K562 (cell line): ENCODE measurements around the gene KCNQ5.

Experiments
- ATF7 ChIP-seq: fragments of 450-650 bp; IDR thresholded peaks from 2 replicates; pipeline ENCODE4 v1.7.1; 2014; ENCODE audit warnings: mild to moderate bottlenecking, moderate library complexity
- BHLHE40 ChIP-seq: IDR thresholded peaks from 2 replicates; pipeline ENCODE4 v1.6.1; 2011; ENCODE audit warnings: low read length, improper control_type of control experiment
- BRCA1 ChIP-seq, 2 experiments: fragments of 450-650 bp in 1 of 2; sonication (generic) in 1 of 2; formaldehyde crosslinking in 1 of 2; IDR thresholded peaks; 2 replicates each; pipeline versions ENCODE4 v1.5.0 to v1.6.1; 2017 to 2020; ENCODE audit warnings: mild to moderate bottlenecking in 1 of 2, missing genetic modification reagents in 1 of 2
- EHMT2 ChIP-seq: fragments of 450-650 bp; IDR thresholded peaks from 2 replicates; pipeline ENCODE4 v1.6.1; 2018; ENCODE audit warnings: antibody characterized with exemption
- HDAC2 ChIP-seq: fragments of 450-650 bp; IDR thresholded peaks from 2 replicates; pipeline ENCODE4 v1.6.1; 2016; ENCODE audit warnings: mild to moderate bottlenecking
- JUN ChIP-seq, 2 experiments: sonication (generic) in 1 of 2; formaldehyde crosslinking in 1 of 2; IDR thresholded peaks; 2 replicates each; pipeline versions ENCODE4 v1.6.1 to v1.8.0; 2012 to 2022; ENCODE audit warnings: borderline replicate concordance in 2 of 2, mild to moderate bottlenecking in 2 of 2, improper control_type of control experiment in 1 of 2, low read depth in 1 of 2, low read length in 1 of 2, missing genetic modification reagents in 1 of 2
- JUNB ChIP-seq: fragments of 450-650 bp; formaldehyde crosslinking; conservative IDR thresholded peaks from 2 replicates; pipeline ENCODE4 v1.4.0; 2020; ENCODE audit warnings: mild to moderate bottlenecking
- POLR2AphosphoS2 ChIP-seq: IDR thresholded peaks from 2 replicates; pipeline ENCODE4 v1.6.1; 2012; ENCODE audit warnings: low read length, improper control_type of control experiment
- SP2 ChIP-seq: IDR thresholded peaks from 2 replicates; pipeline ENCODE4 v1.6.1; 2011; ENCODE audit warnings: mild to moderate bottlenecking, low read depth, low read length, moderate library complexity; ENCODE audit not compliant: poor library complexity, severe bottlenecking; ENCODE audit errors: extremely low read depth
- SPI1 ChIP-seq: IDR thresholded peaks from 2 replicates; pipeline ENCODE4 v1.6.1; 2011; ENCODE audit warnings: low read depth, low read length, control low read depth, borderline replicate concordance
- THAP7 ChIP-seq: fragments of 250-450 bp; sonication (Bioruptor Pico); IDR thresholded peaks from 2 replicates; pipeline ENCODE4 v1.5.0; 2021
- TF ChIP-seq, protein P1 (sequence below): sonication (generic); formaldehyde crosslinking; IDR thresholded peaks from 2 replicates; pipeline ENCODE4 v1.8.1; 2023; ENCODE audit warnings: missing genetic modification reagents, mild to moderate bottlenecking, borderline replicate concordance

GRCh38 chr6:72967329-72967728 is 345.5 kb downstream of the KCNQ5 start:
- TF ChIP-seq SP2 (no peak), SPI1 (no peak), HDAC2 (no peak), BHLHE40 (no peak), ATF7 (no peak), BRCA1 (IDR thresholded peaks at IDR 0.05) (no peak), BRCA1 (CRISPR knock-in tag; IDR thresholded peaks at IDR 0.05) (no peak), JUNB (no peak), THAP7 (CRISPR knock-in tag) (no peak), EHMT2 (no peak), JUN (IDR thresholded peaks at IDR 0.05; ENCODE audit: borderline replicate concordance, low read depth, low read length) (no peak), JUN (CRISPR knock-in tag; IDR thresholded peaks at IDR 0.05; ENCODE audit: borderline replicate concordance) (no peak), POLR2AphosphoS2 (no peak)
- TF ChIP-seq, protein P1, sequence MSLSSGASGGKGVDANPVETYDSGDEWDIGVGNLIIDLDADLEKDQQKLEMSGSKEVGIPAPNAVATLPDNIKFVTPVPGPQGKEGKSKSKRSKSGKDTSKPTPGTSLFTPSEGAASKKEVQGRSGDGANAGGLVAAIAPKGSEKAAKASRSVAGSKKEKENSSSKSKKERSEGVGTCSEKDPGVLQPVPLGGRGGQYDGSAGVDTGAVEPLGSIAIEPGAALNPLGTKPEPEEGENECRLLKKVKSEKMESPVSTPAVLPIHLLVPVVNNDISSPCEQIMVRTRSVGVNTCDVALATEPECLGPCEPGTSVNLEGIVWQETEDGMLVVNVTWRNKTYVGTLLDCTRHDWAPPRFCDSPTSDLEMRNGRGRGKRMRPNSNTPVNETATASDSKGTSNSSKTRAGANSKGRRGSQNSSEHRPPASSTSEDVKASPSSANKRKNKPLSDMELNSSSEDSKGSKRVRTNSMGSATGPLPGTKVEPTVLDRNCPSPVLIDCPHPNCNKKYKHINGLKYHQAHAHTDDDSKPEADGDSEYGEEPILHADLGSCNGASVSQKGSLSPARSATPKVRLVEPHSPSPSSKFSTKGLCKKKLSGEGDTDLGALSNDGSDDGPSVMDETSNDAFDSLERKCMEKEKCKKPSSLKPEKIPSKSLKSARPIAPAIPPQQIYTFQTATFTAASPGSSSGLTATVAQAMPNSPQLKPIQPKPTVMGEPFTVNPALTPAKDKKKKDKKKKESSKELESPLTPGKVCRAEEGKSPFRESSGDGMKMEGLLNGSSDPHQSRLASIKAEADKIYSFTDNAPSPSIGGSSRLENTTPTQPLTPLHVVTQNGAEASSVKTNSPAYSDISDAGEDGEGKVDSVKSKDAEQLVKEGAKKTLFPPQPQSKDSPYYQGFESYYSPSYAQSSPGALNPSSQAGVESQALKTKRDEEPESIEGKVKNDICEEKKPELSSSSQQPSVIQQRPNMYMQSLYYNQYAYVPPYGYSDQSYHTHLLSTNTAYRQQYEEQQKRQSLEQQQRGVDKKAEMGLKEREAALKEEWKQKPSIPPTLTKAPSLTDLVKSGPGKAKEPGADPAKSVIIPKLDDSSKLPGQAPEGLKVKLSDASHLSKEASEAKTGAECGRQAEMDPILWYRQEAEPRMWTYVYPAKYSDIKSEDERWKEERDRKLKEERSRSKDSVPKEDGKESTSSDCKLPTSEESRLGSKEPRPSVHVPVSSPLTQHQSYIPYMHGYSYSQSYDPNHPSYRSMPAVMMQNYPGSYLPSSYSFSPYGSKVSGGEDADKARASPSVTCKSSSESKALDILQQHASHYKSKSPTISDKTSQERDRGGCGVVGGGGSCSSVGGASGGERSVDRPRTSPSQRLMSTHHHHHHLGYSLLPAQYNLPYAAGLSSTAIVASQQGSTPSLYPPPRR (CRISPR knock-in tag) = no peak
